GM03348 (cell line): ENCODE results near the gene LRRC55.
"Not testable (repeated sequence)": the region's sequence is repeated elsewhere in the genome, so short reads cannot be mapped to it uniquely, and the experiment has no call there.

ENCODE experiments used
- DNase-seq: peaks from one replicate; pipeline ENCODE4 v3.0.0; 2012; ENCODE audit warnings: low spot score

LRRC55 gene

DNA sequence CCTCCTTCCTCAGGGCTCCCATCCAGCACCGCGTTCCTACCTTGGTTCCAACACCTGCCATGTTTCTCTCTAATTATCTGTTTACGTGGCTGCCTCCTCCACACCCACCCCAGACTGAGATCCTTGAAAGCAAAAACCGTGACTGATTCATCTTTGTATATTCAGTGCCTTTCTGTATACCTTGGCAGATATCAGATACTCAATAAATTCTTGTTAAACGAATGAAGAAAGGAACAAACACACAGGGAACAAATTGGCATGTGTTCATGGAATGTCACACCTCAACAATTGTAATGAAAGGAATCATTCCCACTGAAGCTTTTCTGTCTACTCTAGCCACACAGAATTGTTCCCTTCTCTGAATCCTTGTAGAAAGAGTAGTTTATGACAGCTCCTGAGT, 20.4 kb upstream of the LRRC55 start:
- DNase-seq = no peak

DNA sequence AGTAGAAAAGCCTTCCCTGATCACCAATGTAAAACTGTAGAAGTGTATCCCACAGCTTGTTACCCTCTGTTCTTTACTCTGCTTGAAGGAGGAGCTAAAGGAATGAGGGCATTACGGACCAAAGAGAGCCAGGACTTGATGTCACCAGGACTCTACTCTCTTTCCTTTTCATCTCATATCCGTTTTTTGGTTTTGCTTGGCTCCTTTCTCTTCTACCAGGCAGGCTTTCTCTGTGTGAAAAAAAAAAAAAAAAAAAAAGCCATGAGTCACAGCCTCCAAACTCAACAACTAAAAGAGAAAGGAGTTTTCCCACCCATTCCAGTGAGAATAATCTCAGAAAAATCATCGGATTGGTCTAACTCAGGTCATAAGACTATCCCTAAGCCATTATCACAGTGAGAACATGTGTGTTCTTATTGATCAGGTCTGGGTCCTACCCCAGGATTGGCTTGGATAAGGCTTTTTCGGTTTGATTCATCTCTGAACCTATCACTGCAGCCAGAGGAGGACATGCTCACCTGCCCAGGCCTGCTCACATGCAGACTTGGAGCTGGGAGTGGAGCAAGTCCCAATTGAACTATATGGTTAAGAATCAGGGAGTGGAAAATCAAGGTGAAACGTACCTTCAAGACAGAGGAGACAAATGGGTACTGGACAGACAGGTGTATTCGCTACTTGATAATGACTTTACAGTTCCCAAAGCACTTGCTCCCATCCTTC, 19.4 kb upstream of the LRRC55 start:
- no peak for DNase-seq

DNA sequence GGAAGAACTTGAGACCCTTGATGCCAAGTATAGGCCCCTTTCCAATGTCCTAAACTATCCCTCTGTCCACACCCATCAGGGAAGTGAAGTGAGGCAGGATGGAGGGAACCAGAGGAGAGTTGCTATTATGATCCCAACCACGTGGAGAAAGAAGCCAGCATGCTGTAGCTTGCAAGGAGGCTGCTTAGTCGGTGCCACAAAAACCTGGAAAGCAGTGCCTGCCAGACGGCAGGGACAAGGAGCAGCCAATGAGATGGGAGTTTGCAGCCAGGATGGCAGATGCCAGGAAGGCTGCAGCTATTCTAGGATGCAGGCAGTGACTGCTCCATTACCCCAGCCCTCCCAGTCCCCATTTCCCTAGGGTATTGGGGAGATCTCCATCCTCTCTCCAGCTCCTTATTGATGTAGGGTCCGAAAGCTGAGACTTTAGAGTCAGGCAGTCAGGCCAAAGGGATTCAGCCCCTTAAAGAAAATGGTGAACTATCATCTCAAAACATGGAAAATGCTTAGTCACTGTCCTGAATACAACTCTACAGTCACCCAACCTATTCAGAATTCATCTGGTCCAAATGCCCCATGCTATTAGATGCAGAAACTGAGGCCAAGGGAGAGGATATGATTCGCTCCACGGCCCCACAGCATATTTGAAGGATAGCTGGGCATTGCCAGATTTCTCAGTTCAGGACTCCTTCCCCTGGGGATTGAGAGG, 18.4 kb upstream of the LRRC55 start:
- no peak for DNase-seq

DNA sequence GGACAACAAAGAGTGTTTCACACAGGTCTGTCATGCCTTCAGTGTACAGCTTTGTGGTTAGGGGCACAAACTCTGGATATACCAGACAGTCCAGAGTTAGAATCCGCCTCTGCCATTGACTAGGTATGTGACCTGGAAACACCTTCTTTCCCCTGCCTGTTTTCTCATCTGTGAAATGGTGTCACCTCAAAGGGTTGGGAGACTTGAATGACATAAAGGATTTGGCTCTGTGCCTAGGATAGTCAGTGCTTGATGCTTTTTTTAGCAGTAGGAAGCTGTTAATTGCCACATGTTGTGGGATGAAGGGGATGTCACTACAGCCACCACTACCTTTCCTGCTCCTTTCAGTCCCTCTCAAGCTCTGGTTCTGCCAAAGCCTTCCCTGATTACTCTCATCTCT, 17.4 kb upstream of the LRRC55 start:
- no peak for DNase-seq

DNA sequence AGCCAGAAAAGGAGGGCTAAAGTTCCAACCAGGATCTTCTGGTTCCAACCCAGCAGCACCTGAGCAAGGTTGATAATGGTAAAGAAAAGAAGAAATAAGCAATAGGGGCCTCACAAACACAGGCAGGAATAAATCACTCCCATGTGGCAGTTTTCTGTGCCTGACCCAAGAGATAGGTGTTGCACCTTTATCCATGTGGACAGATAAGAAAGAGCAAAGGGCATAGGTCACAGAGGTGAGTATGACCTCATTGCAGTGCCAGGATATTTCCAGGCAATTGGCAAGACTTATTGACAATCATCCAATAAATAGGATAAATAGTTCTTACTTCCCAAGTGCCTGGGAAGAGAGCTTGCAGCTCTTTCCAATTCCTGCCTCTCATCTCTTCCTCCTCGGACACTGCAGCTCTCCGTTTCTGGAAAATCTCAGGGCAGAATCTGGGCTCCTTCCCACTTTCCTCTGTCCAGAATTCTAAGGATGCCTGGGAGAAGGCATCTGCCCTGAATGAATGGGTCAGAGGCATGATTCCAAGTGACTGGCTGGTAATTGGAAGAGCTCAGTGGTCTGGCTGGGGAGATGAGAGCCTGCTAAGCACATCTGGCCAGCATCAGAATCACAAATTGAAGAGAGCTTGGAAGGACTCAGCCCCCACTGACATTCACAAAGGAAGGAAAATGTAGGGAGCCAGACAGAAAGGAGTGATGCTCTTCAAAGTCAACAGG, 14.5 kb upstream of the LRRC55 start:
- no peak for DNase-seq

DNA sequence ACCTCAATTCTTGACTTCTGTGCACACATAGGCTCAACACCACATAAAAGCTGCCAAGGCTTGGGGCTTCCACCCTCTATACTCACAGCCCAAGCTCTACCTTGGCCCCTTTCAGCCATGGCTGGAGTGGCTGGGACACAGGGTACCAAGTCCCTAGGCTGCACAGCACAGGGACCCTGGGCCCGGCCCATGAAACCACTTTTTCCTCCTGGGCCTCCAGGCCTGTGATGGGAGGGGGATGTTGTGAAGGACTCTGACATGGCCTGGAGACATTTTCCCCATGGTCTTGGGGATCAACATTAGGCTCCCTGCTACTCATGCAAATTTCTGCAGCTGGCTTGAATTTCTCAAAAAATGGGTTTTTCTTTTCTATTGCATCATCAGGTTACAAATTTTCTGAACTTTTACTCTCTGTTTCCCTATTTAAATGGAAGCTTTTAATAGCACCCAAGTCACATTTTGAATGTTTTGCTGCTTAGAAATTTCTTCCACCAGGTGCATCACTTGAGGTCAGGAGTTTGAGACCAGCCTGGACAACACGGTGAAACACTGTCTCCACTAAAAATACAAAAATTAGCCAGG, 11.9 kb upstream of the LRRC55 start:
- DNase-seq = not testable (repeated sequence)

DNA sequence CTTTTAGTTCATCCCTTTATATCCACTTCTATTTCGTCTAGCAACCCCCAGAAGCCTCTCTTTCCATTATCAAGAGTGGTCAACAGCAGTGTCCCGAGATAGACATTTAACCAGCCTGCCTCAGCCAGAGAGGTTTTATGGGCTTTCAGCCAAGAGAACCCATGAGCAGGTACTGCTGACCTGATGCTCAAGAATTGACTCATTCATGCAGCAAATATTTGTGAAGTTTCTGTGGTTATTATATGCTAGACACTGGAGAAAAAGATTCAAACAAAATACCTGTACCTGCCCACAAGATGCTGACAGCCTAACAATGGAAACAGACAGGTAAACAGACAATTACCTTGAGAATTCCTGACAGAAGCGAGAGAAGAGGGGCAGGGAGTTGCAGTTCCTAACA, 9.7 kb upstream of the LRRC55 start:
- no peak for DNase-seq

DNA sequence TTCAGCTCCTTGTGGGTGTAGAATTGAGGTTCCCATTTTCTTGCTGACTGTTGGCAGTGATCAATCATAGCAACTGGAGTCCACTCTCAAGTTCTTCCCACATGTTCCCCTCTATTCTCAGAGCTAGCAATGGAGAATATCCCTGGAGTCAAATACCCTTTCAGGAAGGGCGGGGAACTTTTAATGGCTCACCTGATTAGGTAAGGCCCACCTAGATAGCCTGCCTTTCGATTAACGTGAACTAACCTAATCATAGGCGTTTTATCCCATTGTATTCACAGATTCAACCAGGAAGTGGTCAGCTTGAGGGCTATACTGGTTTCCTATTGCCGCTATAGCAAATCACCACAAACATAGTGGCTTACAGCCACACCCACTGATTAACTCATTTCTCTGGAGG, 7.1 kb upstream of the LRRC55 start:
- DNase-seq = no peak

DNA sequence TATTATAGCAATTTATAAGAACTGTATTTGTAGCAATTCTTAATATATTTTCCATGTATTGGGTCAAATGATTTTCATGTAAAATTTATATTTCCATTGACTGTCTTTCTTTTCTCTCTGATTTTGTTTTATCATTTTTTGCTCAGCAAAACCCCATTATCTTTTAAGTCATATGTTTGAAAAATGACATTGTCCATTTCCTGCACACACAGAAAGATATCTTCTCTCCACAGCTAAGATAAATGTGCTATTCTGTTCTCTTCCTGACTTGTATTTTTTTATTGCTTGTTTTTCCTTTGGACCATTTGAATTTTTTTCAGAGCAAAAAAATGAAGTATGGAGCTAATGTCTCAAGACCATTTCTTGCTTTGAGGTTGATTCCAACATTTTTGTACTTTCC, 6.3 kb upstream of the LRRC55 start:
- no peak for DNase-seq

DNA sequence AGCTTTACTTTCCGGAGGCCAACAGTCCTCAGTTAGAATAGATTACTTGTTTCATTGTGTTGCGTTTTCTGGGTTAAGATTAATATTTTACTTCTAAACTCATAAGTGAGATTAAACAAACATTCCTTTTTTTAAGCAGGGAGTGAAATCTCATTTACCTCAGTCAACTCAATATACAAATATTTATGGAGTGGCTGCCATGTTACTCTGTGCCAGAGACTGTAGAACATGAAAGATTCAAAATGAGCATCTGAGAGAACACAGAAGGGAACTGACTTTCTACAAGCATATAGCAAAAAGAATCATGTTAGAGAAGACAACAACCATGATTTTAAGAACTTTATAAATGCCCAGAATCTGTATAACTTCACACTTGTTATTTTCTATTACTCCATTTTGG, 3.4 kb upstream of the LRRC55 start:
- DNase-seq = no peak

DNA sequence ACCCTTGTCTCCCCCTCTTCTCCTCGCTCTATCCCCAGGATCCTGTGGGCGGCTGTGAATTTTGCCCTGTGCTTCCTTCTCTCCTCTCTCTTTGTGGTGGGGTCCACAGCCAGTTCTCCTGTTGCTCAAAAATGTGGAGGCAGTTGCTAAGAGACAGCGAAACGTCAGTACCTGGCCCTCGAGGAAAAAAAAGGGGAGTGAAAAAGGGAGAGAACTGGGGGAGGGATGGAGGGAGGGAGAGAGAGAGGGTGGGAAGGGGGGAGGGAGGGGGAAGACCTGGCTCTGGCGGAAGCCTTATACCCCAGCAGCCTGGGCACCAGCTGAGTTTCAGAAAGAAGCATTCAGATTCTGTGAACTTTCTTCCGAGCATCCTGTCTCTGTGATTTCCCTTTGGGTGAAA, 2.1 kb upstream of the LRRC55 start:
- no peak for DNase-seq

DNA sequence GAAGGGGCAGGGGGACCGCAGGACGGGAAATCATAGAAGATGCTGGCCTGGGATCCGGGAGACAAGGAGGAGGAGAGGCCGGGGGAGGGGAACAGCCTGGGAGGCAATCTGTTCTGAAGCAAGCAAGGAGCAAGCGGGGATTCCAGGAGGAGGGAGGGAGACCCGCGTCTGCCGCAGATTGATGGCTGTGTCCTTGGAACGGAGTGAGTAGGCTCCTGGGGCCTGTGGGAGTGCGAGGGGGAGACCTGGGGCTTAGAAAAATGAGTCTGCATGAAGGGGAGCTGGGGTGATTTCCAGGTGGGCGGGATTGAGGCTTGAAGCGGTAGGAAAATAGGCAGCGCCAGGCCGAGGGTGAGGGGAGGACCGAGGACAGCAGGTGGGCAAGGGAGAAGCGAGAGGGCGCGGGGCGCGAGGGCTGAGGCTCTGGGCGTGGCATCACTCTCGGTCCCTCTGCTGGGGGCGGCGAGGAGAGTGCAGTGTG, 1.6 kb upstream of the LRRC55 start:
- DNase-seq = no peak

DNA sequence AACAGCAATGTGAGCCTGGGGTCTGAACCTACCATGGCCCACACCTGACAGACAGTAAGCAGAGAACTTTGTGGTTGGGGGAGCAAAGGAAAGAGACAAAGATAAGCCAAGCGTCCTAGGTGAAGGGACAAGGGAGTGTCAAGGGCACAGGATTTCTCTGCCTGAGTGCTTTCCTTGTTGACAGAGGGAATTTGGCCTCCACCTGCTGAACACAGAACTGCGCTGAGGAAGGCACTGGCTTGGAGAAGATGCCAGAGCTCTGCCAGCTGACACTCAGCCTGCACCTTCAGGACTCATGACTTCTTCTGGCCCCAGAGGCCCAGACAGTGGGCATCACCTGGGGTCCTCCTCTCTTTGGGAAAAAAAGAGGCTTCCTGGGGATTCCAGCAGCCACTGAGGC, 789 bp upstream of the LRRC55 start:
- no peak for DNase-seq

DNA sequence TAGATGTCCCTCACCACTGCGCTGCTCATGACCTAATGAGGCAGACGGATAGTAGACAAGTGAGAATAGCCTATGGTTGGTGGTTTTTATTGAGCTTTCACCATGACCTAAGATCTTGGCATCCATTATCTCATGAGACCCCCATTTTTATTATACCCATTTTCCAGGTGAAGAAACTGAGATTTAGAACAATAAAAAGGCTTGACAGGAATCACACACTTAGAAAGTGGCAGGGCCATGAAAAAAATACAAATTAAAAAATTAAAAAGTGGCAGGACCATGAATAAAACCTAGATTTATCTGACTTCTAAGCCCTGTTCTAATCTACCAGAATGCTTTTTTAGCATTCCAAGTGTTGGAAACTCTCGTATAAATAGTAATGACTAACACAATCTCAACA, 1.1 kb downstream of the LRRC55 start:
- no peak for DNase-seq

DNA sequence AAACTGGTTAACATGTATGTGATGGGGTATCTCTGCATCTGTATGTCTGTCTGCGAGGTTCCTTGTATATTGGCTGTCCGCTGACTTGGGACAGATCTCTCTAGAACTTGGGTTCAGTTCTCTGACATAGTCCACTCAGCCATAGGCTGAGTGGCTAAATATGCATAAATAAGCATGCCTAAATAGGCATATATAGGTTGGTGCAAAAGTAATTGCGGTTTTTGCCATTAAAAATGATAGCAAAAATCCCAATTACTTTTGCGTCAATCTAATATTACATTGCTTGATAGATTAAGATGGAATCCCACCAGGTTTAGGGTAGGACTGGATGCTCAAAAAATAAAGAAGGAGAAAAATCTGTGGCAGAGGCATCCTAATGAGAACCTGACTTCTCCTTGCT, 8.8 kb downstream of the LRRC55 start:
- no peak for DNase-seq

DNA sequence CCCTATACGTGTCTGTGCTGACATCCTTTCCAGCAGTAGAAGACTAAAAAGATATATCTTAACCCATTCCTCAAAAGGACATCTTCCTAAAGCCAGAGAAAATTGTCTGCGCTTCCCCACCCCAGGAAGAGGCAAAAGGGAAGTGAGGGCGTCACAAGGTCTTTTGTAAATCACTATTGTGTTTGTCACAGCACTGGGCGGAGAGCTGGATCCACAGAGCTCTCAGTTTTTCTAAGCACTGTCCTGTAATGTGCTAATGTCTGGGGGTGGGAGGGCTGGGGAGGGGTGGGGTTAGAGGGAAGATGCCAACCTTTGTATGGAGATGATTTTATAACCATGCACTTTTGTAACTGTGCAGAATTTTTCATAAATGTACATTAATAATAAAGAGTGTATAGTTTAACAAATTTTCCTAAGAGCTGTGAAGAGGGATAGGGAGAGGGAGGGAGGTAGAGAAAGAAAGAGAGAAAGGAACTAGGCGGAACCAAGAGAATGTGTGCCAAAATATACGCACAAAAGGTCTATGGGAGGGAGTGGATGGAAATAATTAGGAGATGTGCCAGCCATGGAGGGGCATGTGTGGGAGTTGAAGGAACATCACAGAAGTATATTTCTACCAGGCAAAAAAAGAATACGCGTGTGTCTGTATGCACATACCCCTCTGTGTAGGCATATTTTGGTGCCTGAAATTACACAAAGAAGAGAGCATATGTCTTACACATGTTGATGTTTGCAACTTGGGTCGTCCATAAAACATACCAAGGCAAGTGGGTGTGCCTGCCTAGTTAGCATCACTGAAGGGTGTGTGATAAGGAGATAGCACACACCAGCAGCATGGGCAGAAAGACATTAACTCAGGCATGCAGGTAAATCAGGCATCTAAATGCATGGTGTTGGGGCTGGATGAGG, 9.8 kb downstream of the LRRC55 start:
- DNase-seq = no peak

DNA sequence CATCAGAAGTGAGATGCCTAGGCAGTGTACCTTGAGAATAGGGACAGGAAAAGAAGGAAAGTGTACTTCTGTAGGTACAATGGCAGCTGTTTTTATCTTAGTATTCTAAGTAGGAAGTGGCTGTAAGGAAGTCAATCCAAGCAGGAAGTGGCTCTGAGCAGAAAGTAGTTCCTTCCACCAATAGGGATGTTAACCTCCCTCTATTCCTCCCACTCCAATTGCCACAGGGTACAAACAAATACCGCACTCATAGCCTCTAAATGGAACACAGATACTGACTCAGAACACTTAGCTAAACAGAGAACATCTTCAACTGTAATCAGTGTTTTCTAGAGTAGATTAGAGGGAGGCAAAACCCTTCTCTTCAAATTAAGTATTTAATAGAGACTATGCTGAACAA, 10.6 kb downstream of the LRRC55 start:
- no peak for DNase-seq

DNA sequence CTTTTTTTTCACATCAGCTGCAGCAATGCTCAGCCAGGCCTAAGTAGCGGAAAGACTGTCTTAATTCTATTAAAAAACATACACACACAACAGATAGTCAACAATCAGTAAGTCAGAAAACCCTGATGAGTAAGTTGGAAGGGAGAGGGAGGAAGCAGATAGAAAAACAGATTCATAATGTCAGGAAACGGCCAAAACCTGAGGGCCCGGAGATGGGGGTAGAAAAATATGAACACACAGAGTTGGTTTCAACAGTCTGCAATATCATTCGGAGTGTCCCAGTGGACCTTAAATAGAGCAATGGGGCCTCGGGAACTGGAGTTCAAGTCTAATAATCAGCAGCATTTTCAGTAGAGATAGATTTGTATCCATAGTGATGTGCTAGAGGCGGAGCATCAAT, 14.8 kb downstream of the LRRC55 start:
- no peak for DNase-seq

DNA sequence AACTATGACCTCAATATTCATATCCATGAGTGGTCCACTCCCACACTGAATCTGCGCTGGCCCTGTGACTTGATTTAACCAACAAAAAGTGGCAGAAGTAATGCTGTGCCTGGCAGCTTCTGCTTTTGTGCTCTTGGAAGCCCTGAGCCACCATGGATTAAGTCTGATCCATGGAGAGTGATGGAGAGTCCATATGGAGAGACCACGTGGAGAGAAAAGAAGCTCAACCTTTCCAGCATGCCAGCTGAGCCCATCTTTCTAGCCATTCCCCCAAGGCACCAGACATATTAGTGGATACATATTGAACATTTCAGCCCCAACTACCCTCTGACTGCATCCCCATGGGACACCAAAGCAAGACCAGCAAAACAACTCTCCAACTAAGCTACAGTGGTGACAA, 16.0 kb downstream of the LRRC55 start:
- no peak for DNase-seq

DNA sequence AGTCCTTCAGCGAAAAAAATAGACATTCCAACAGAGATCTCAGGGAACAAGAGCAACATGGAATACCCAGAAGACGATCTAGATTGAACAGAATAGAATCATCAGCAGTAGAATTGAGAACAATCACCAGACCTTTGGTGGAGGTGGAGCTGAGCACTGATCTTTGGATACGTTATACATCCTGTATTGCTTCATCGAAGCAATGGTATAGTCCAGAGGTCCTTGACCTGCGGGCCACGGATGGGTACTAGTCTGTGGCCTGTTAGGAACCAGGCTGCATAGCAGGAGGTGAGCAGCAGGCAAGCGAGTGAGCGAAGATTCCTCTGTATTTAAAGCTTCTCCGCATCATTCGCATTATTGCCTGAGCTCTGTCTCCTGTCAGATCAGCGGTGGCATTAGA, 17.6 kb downstream of the LRRC55 start:
- no peak for DNase-seq

DNA sequence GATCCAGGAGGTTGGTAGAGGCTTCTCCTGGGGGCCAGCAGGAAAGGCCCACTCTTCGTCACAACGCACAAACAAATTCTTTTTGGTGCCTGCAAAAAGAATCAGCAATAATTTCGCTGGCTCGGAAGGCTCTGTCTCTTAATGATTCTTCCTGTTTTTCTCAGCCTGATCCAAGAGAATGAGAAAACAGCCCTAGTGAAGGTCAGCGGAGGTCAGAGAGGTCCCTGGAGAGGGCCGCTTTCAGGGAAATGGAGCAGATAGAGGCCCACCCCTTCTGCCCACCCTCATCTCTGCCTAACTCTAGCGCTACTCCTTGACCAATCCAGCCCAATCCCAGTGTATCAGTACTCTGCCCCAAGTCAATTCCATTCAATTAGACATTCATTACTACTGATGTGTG, 19.2 kb downstream of the LRRC55 start:
- DNase-seq = no peak

DNA sequence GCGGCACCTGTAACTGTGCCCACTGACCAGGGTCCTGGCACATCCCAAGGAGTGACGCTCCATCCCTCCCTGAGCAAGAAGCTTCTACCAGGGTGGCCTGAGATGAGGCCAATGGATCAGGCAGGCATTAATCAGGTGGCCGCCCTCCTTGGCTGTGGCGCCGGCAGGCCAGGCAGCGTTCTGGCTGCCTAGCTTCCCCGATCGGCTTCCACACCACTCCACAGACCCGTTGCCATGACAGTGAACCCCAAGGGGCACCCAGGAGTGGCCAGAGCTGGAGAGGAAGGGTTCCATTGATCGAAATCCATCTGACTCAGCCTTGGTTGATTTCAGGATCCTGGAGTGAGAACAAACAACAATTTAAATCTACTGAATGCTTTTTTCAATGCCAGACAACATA, 20.5 kb downstream of the LRRC55 start:
- DNase-seq = no peak
